GM20000 (cell line): Measurements from ENCODE around the gene SULF2.

ENCODE experiments used
- DNase-seq: peaks from one replicate; pipeline ENCODE4 v3.0.0; 2012; ENCODE audit warnings: low spot score
- CTCF ChIP-seq: IDR thresholded peaks from 2 replicates; pipeline ENCODE4 v1.5.1; 2012; ENCODE audit warnings: mild to moderate bottlenecking, control low read depth; ENCODE audit errors: extremely low read depth, missing control alignments

The SULF2 gene

GRCh38 chr20:47662483-47663353 is 122.6 kb downstream of the SULF2 start:
- DNase-seq, result no peak
- TF ChIP-seq CTCF, result no peak

DNA sequence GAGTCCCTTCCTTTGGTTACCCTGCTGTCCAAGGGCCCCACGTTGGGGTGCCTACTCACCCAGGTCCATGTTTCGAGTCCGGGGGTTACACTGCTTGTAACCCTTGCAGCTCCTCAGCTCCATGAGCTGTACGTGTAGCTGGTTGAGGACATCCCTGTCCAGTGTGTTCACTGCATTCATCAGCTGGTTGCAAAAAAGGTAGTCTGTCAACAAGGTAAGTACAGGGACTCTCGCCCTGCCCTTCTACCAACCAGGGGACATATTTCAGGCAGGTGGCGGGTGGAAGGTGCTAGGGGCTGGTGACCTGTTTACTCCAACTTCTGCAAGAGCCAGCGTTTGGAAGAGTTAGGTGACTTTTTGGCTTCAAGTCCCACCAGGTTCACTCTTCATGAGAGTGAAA is 123.6 kb downstream of the SULF2 start:
- TF ChIP-seq CTCF, result no peak
- DNase-seq, result no peak

DNA sequence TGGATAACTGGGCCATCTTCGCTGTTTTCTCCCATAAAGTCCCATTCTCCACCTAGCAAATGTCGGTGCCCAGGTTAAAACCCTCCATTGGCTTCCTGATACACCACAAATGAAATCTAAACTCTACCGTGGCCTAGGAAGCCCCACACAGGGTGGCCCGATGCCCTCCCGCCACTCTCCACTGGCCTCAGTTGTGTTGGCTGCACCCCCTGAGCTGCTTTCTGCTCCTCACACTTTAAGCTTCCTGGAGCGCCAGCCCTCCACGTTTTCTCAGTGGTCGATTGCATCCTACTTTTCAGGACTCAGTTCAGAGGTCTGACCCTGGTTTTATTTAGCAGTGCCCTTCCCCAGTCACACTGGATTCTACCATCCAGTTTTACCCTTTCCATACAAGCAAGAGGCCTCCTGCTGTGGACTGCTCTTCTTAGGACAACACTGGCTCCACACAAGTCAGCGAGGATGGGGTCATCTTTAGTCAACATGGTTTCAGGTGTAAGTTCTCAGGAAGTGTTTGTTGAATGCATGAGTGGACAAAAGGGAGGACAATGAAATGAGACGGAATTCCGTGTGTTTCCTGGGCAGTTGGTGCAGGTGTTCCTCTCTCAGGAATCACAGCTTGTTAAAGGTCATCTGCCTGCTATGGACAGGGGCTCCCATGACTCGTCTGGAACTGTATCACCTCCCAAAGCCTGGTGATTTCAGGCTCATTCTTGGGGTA is 124.1 kb downstream of the SULF2 start:
- DNase-seq, result no peak
- no peak for TF ChIP-seq CTCF

DNA sequence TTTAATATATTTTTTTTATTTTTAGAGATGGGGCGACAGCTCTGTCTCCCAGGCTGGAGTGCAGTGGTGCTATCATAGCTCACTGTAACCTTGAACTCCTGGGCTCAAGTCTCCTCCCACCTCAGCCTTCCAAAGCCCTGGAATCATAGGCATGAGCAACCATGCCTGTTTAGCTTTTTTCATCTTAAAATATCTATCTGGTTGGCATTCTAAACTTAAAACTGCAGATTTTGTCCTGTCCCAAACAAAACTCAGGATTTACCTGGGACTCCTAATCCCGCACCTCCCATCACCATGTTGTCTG is 124.7 kb downstream of the SULF2 start:
- no peak for TF ChIP-seq CTCF
- DNase-seq, result no peak

GRCh38 chr20:47659904-47660601 is 125.2 kb downstream of the SULF2 start:
- DNase-seq, result no peak
- no peak for TF ChIP-seq CTCF

DNA sequence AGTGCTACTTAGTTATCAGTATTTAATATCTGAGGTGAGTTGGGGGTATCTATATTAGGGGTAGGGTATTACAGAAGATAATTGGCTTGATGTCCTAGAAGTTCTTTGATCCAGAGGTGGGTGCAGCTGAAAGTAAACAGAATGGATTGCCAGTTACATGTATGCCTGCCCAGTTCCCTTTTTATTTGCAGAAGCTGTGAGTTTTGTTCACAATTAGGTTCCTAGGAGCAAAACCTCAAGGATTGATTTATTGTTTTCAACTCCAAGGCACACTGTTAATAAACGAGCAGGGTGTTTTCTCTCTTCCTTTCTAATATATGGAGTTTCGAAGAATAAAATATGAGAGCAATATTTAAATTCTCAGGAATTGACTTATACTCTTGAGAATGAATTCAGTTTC is 129.0 kb downstream of the SULF2 start:
- no peak for DNase-seq
- TF ChIP-seq CTCF, result no peak

DNA sequence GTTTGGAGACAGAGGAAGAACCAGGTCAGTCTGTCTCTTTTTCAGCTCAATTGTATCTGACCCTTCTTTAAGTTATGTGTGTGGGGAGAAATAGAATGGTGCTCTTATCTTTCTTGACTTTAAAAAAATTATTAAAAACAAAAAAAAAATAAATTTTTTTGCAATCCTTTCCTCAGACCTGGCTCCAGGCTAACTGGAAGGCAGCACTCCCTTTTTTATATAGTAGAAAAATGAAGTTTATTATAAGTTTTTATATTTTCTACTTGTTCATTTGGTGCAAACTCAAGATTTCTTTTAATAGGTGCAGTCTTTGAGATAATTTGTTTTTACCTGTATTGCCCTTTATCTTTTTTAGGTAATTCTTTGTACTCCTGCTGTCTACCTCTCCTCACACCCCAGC is 129.6 kb downstream of the SULF2 start:
- TF ChIP-seq CTCF, result no peak
- DNase-seq, result no peak
